CD4-positive, alpha-beta T cell treated with Interleukin-17A for 1 hour (primary cell): ENCODE data around the gene TXNRD1.
"Not testable (repeated sequence)": the region's sequence is repeated elsewhere in the genome, so short reads cannot be mapped to it uniquely, and the experiment has no call there.

Experiments
- DNase-seq: peaks from one replicate; pipeline ENCODE4 v3.0.0-alpha.2; 2020

Gene TXNRD1

GRCh38 chr12:104281636-104282035, 66.1 kb downstream of the TXNRD1 start:
- DNase-seq, result no peak

GRCh38 chr12:104282109-104282508, 66.5 kb downstream of the TXNRD1 start:
- no peak for DNase-seq

- DNase-seq, result no peak
Measured at GRCh38 chr12:104285740-104286515, 70.3 kb downstream of the TXNRD1 start.

- DNase-seq, result peak; percentile 92
Measured at GRCh38 chr12:104286516-104287482, 71.2 kb downstream of the TXNRD1 start.

GRCh38 chr12:104288635-104289274, 73.2 kb downstream of the TXNRD1 start:
- peak; percentile 88 for DNase-seq

GRCh38 chr12:104290320-104290719, 74.7 kb downstream of the TXNRD1 start:
- no peak for DNase-seq

- DNase-seq, result no peak
Measured at GRCh38 chr12:104290855-104291254, 75.3 kb downstream of the TXNRD1 start.

- no peak for DNase-seq
Measured at GRCh38 chr12:104291867-104292524, 76.4 kb downstream of the TXNRD1 start.

- no peak for DNase-seq
Measured at GRCh38 chr12:104292872-104293794, 77.6 kb downstream of the TXNRD1 start.

- DNase-seq, result not testable (repeated sequence)
Measured at GRCh38 chr12:104294158-104294859, 78.7 kb downstream of the TXNRD1 start.

- no peak for DNase-seq
Measured at GRCh38 chr12:104294927-104295668, 79.5 kb downstream of the TXNRD1 start.

GRCh38 chr12:104295954-104296353, 80.4 kb downstream of the TXNRD1 start:
- DNase-seq, result no peak

- DNase-seq, result no peak
Measured at GRCh38 chr12:104296718-104297117, 81.1 kb downstream of the TXNRD1 start.

- DNase-seq, result no peak
Measured at GRCh38 chr12:104297477-104298113, 82.0 kb downstream of the TXNRD1 start.

- DNase-seq, result no peak
Measured at GRCh38 chr12:104299842-104300481, 84.4 kb downstream of the TXNRD1 start.

- peak; percentile 93 for DNase-seq
Measured at GRCh38 chr12:104303538-104304151, 88.1 kb downstream of the TXNRD1 start, which contains the start of gene EID3. Gene EID3 (plus strand): TSS chr12:104303739. CDS start chr12:104303935, 196 bp downstream.

- DNase-seq, result no peak
Measured at GRCh38 chr12:104304261-104305009, 88.9 kb downstream of the TXNRD1 start.

- no peak for DNase-seq
Measured at GRCh38 chr12:104305349-104305748, 89.8 kb downstream of the TXNRD1 start.
